ENCODE measurements around the gene PUM2. TPM values are rescaled to one million over a fixed set of nuclear protein-coding genes. Genes with fewer than 3 reads are reported as not detected.
A peak's percentile ranks its signal among the peaks of the same experiment; 100 is the strongest.

Gene PUM2
- polyA plus RNA-seq, 1 of the 3 experiments (the other 2 are of a cell fraction) = 19.7 TPM

GRCh38 chr2:20314562-20315501 lies 35.8 kb downstream of the PUM2 start:
- Histone ChIP-seq H3K4me3 (ENCODE audit: low read depth in 2 of 2, low read length in 1 of 2) (no peak overlapping the region), H3F3A (replicated peaks; ENCODE audit: insufficient read depth) (peaks cover 21% of the 10 kb centered on the region), H3K36me3 (replicated peaks in 1 of 2; ENCODE audit: control insufficient read depth in 1 of 2, insufficient read depth in 2 of 2, low read length in 1 of 2) (peaks cover 64 to 91% of the 10 kb centered on the region in 2 experiments), H3K9ac (no peak overlapping the region), H3K9me2 (no peaks in the 10 kb centered on the region), H2AFZ (ENCODE audit: low read depth) (no peak overlapping the region), H3K4me1 (ENCODE audit: control insufficient read depth in 1 of 2, insufficient read depth in 2 of 2, low read depth in 1 of 2, low read length in 1 of 2) (peaks cover 0 to 6% of the 10 kb centered on the region in 2 experiments; a peak in 3 of 4 replicates), H4K20me1 (ENCODE audit: insufficient read depth) (peaks cover 5% of the 10 kb centered on the region; the same call in 1 of the 2 replicates), H3K79me2 (ENCODE audit: insufficient read depth) (peaks cover 75% of the 10 kb centered on the region), H3K27ac (ENCODE audit: low read depth in 2 of 2, low read length in 1 of 2) (peak overlapping the region in 1 of 2 experiments; percentile 30; a peak in 2 of 4 replicates), H3K27me3 (ENCODE audit: insufficient read depth) (no peaks in the 10 kb centered on the region), H3K9me3 (no peaks in the 10 kb centered on the region), H3K4me2 (no peak overlapping the region; the same call in 1 of the 2 replicates)
- ChIA-PET CTCF (interaction anchor here (0.7 to 12.7 kb wide), 4 partner anchors 13 to 211 kb away, joined by 3 to 124 read pairs (median 3); no protein-coding TSS in a partner anchor), POLR2A (no interaction called here)
- no peak for TF ChIP-seq ELF1 (IDR thresholded peaks at IDR 0.05)
- no peak for TF ChIP-seq JUND (IDR thresholded peaks at IDR 0.05)
- TF ChIP-seq USF1 (IDR thresholded peaks at IDR 0.05; ENCODE audit: borderline replicate concordance, low read depth) = no peak
- no peak for TF ChIP-seq EZH2phosphoT487 (IDR thresholded peaks at IDR 0.05; ENCODE audit: borderline replicate concordance, low read depth)
- TF ChIP-seq REST (IDR thresholded peaks at IDR 0.05; ENCODE audit: low read depth, low read length) = no peak
- no peak for TF ChIP-seq PBX3 (IDR thresholded peaks at IDR 0.05)
- no peak for TF ChIP-seq FOSL2 (IDR thresholded peaks at IDR 0.05; ENCODE audit: borderline replicate concordance, low read depth)
- TF ChIP-seq TCF12 (IDR thresholded peaks at IDR 0.05) = no peak
- no peak for TF ChIP-seq MEF2A (IDR thresholded peaks at IDR 0.05; ENCODE audit: borderline replicate concordance, low read depth)
- no peak for TF ChIP-seq SIN3A (IDR thresholded peaks at IDR 0.05; ENCODE audit: borderline replicate concordance, low read depth, low read length)
- no peak for DNase-seq
- 70% methylated on average over 4 of the region's 4 CpGs for WGBS (ENCODE audit: low lambda C conversion rate)

Measured in SK-N-SH (cell line).